SK-N-SH (cell line): ENCODE results near the gene G3BP1.

Experiments used
- CTCF ChIP-seq: fragments of 200-600 bp; sonication (generic); IDR thresholded peaks from 2 replicates; pipeline ENCODE4 v1.6.1; 2017; ENCODE audit warnings: antibody characterized with exemption, mild to moderate bottlenecking, moderate library complexity
- ELF1 ChIP-seq: IDR thresholded peaks from 2 replicates; pipeline ENCODE4 v1.4.0; 2012
- EP300 ChIP-seq, 2 experiments: IDR thresholded peaks; 2 replicates each; pipeline versions ENCODE4 v1.4.0 to v1.6.1; 2012; ENCODE audit warnings: borderline replicate concordance in 1 of 2, low read depth in 1 of 2, low read length in 1 of 2
- EZH2phosphoT487 ChIP-seq: fragments of 200-600 bp; sonication (generic); IDR thresholded peaks from 2 replicates; pipeline ENCODE4 v1.6.1; 2017; ENCODE audit warnings: low read depth, mixed run types, mild to moderate bottlenecking, antibody characterized with exemption, moderate library complexity, borderline replicate concordance
- FOXM1 ChIP-seq: IDR thresholded peaks from 2 replicates; pipeline ENCODE4 v1.4.0; 2012; ENCODE audit warnings: low read depth, mild to moderate bottlenecking
- MAX ChIP-seq: IDR thresholded peaks from 2 replicates; pipeline ENCODE4 v1.4.0; 2012; ENCODE audit warnings: low read depth
- MXI1 ChIP-seq: IDR thresholded peaks from 2 replicates; pipeline ENCODE4 v1.6.1; 2012; ENCODE audit warnings: mild to moderate bottlenecking, low read depth, low read length, improper control_type of control experiment
- PBX3 ChIP-seq: IDR thresholded peaks from 2 replicates; pipeline ENCODE4; 2012
- POLR2AphosphoS5 ChIP-seq: IDR thresholded peaks from 2 replicates; pipeline ENCODE4 v1.6.1; 2012; ENCODE audit warnings: low read depth, low read length
- RAD21 ChIP-seq: IDR thresholded peaks from 2 replicates; pipeline ENCODE4 v1.6.1; 2012; ENCODE audit warnings: mild to moderate bottlenecking, low read length
- REST ChIP-seq: IDR thresholded peaks from 2 replicates; pipeline ENCODE4 v1.6.1; 2012; ENCODE audit warnings: mild to moderate bottlenecking, low read depth, low read length, moderate library complexity
- RXRA ChIP-seq: IDR thresholded peaks from 2 replicates; pipeline ENCODE4 v1.4.0; 2012; ENCODE audit warnings: low read depth, mild to moderate bottlenecking, borderline replicate concordance
- YY1 ChIP-seq: IDR thresholded peaks from 2 replicates; pipeline ENCODE4 v1.4.0; 2012; ENCODE audit warnings: low read depth, mild to moderate bottlenecking
- ZBTB33 ChIP-seq: IDR thresholded peaks from 2 replicates; pipeline ENCODE4 v1.4.0; 2012; ENCODE audit warnings: low read depth, borderline replicate concordance

GRCh38 chr5:151758430-151759241 is 13.1 kb upstream of the G3BP1 start, which contains the start of gene ATOX1:
- TF ChIP-seq RXRA (no peak), CTCF (no peak), REST (peak; percentile 8; the same call in 1 of the 2 replicates), YY1 (no peak), MAX (peak; percentile 37; the same call in 1 of the 2 replicates), RAD21 (no peak), ZBTB33 (no peak), ELF1 (peak; percentile 83), FOXM1 (no peak), POLR2AphosphoS5 (peak; percentile 93), EP300 (IDR thresholded peaks at IDR 0.05; ENCODE audit: borderline replicate concordance in 1 of 2, low read depth in 1 of 2, low read length in 1 of 2) (no peak), EZH2phosphoT487 (no peak), MXI1 (peak; percentile 85), PBX3 (no peak)
